DND-41 (cell line): ENCODE measurements around the gene RALGPS1.

Experiments used
- ATAC-seq: fragments of 200-7000 bp; cut with Tn5 transposase; 3 replicates; pipeline ENCODE4 v1.9.1; 2021; ENCODE audit warnings: low read depth; ENCODE audit not compliant: insufficient read depth
- DNase-seq: peaks from one replicate; pipeline ENCODE4 v3.0.0-alpha.2; 2020
- H2AFZ ChIP-seq: 2 replicates; pipeline ENCODE4 v1.6.0; 2012; ENCODE audit warnings: low read depth, low read length
- H3K27ac ChIP-seq: 2 replicates; pipeline ENCODE4 v1.5.1; 2012; ENCODE audit warnings: low read length, inconsistent platforms
- H3K27me3 ChIP-seq: fragments of 200-600 bp; sonication (generic); 2 replicates; pipeline ENCODE4 v1.6.0; 2012; ENCODE audit warnings: low read length, mild to moderate bottlenecking, inconsistent platforms; ENCODE audit not compliant: insufficient read depth, poor library complexity
- H3K36me3 ChIP-seq: 2 replicates; pipeline ENCODE4 v1.5.1; 2012; ENCODE audit warnings: low read length, inconsistent platforms; ENCODE audit not compliant: insufficient read depth
- H3K4me1 ChIP-seq: 2 replicates; pipeline ENCODE4 v1.5.1; 2012; ENCODE audit warnings: mild to moderate bottlenecking, low read length; ENCODE audit not compliant: insufficient read depth
- H3K4me2 ChIP-seq: 2 replicates; pipeline ENCODE4 v1.6.0; 2012; ENCODE audit warnings: mild to moderate bottlenecking, moderate library complexity, low read length, inconsistent platforms; ENCODE audit not compliant: insufficient read depth
- H3K4me3 ChIP-seq, 2 experiments: fragments of 200-600 bp in 1 of 2; shearing (Covaris generic) in 1 of 2; 2 replicates each; pipeline ENCODE4 v1.5.1; 2012 to 2016; ENCODE audit warnings: inconsistent platforms in 2 of 2, low read length in 2 of 2, mild to moderate bottlenecking in 2 of 2, low read depth in 1 of 2, moderate library complexity in 1 of 2
- H3K79me2 ChIP-seq: 2 replicates; pipeline ENCODE4 v1.6.0; 2012; ENCODE audit warnings: low read length, inconsistent platforms; ENCODE audit not compliant: insufficient read depth
- H3K9ac ChIP-seq: 2 replicates; pipeline ENCODE4 v1.6.0; 2012; ENCODE audit warnings: low read depth, mild to moderate bottlenecking, inconsistent platforms, low read length, moderate library complexity
- H3K9me3 ChIP-seq: 2 replicates; pipeline ENCODE4 v1.5.1; 2012; ENCODE audit warnings: low read length, moderate library complexity, mild to moderate bottlenecking, inconsistent platforms; ENCODE audit not compliant: insufficient read depth, severe bottlenecking
- H4K20me1 ChIP-seq: 2 replicates; pipeline ENCODE4 v1.6.0; 2012; ENCODE audit warnings: low read length; ENCODE audit not compliant: insufficient read depth
- CTCF ChIP-seq: IDR thresholded peaks from 2 replicates; pipeline ENCODE4 v1.5.1; 2012; ENCODE audit warnings: borderline replicate concordance, low read length, moderate library complexity, mild to moderate bottlenecking; ENCODE audit not compliant: poor library complexity, severe bottlenecking; ENCODE audit errors: extremely low read depth
- EZH2 ChIP-seq: IDR thresholded peaks from 3 replicates; pipeline ENCODE4 v1.6.1; 2012; ENCODE audit warnings: borderline replicate concordance, low read depth, mild to moderate bottlenecking, moderate library complexity, low read length, inconsistent platforms; ENCODE audit not compliant: severe bottlenecking

The RALGPS1 gene

DNA sequence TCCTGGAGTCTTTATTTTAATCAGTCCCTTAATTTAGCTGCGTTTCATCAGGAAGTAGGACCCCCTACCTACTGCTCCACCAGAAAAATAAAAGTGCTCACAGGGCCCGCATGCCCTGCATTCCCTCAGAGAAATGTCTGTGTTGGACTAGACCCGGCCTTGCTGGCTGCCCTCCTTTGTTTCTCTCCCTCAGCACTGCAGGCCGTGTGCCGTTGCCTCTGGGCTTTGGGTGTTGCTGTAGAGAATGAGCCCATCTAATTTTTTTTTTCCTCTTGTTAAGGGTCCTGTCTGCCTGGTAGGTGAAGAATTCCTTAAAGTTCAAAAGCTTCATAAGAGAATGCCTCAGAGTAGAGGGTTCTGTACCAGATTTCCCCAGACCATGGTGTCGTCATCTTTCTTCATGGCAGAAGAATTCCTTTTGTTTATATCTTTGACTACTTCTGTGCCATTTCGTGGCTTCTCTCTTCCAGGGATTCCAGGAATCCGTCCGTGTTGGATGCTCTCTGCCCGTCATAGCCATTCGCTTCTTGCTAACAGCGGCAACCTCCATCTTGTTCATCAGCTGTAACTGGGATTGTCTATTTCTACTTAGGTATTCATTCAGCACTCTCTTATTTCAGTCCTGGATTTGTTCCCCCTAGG, 257.6 kb downstream of the RALGPS1 start:
- H3K36me3 ChIP-seq = no peaks in the 10 kb centered on the region
- no peaks in the 10 kb centered on the region for H3K79me2 ChIP-seq
- H3K4me2 ChIP-seq = no peak overlapping the region
- DNase-seq (no peak), ATAC-seq (no peak)
- H3K9ac ChIP-seq = no peak overlapping the region
- peaks cover 10% of the 10 kb centered on the region for H4K20me1 ChIP-seq
- no peaks in the 10 kb centered on the region for H3K4me1 ChIP-seq
- H2AFZ ChIP-seq = no peak overlapping the region
- no peak for TF ChIP-seq EZH2
- no peak for TF ChIP-seq CTCF
- no peaks in the 10 kb centered on the region for H3K9me3 ChIP-seq
- H3K27ac ChIP-seq = no peak overlapping the region
- peaks cover 21% of the 10 kb centered on the region for H3K27me3 ChIP-seq
- H3K4me3 ChIP-seq = no peak overlapping the region

DNA sequence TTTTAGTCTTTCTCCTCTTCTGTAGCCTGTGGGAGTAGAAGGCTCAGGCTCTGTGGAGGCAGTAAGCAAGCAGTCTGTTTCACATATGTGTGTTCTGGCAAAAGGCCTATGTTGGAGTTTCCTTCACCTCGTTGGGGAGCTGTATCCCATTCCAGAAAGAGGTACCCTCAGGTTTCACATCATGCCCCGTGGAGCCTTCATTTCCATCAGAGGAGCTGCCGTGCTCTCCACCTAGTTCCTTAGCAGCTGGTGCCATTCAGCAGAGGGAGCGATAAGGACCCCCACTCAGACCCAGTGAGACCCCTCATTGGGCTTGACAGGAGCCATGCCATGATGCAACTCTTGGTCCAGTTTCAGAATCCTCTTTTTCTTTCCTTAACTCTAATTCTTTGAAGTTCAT, 258.5 kb downstream of the RALGPS1 start:
- no peaks in the 10 kb centered on the region for H3K4me1 ChIP-seq
- peaks cover 13% of the 10 kb centered on the region for H3K27me3 ChIP-seq
- no peak overlapping the region for H3K4me3 ChIP-seq
- no peak overlapping the region for H3K9ac ChIP-seq
- ATAC-seq (no peak), DNase-seq (no peak)
- no peak overlapping the region for H3K27ac ChIP-seq
- H3K9me3 ChIP-seq = no peaks in the 10 kb centered on the region
- H2AFZ ChIP-seq = no peak overlapping the region
- TF ChIP-seq EZH2 = no peak
- no peak for TF ChIP-seq CTCF
- no peaks in the 10 kb centered on the region for H3K79me2 ChIP-seq
- peaks cover 9% of the 10 kb centered on the region for H4K20me1 ChIP-seq
- no peaks in the 10 kb centered on the region for H3K36me3 ChIP-seq
- H3K4me2 ChIP-seq = no peak overlapping the region

DNA sequence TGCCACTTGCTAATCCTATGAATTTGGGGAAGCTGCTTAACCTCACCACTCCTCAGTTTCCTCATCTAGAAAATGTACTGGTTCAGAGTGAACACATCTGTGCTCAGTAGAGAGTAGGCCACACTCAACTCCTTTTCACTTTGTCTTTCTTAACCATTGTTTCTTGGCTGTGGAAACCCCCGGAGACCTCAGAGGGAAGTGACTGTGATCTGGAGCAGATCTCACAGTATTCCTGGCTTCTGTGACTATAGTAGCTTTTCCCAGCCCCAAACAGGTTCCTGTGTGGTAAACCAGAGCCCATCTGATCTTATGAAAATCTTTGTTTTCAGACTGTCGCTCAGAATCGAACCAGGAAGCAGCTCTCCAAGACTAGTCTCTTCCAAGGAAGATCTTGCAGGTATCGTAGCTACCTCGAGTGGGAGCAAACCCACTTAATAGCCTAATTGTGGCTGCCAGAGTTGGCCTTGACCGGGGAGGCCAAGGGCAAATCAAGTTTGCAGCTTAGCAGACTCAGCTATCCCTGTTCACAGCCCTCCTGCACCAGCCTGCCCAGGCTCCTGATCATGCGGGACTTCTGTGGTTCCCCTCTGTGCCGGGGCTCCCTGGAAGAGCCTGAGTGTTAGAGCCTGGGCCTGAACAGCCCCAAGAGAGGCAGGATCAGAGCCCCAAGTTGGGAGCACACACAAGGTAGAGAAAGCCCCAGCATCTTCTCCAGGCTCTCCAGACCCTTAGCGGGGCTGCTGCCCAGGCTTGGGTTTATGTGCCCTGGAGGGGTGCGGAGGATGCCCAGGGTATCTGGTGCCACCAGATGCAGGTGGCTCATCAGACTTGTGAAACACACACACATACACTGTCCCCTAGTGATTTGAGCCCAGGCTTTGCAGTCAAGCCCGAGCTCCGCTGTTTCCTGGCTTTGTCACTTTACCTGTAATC, 260.1 kb downstream of the RALGPS1 start:
- H3K27me3 ChIP-seq = peaks cover 13% of the 10 kb centered on the region
- H4K20me1 ChIP-seq = peaks cover 9% of the 10 kb centered on the region
- H3K4me3 ChIP-seq = no peak overlapping the region
- no peak overlapping the region for H3K27ac ChIP-seq
- H3K9ac ChIP-seq = no peak overlapping the region
- no peaks in the 10 kb centered on the region for H3K9me3 ChIP-seq
- no peaks in the 10 kb centered on the region for H3K36me3 ChIP-seq
- no peak overlapping the region for H2AFZ ChIP-seq
- H3K79me2 ChIP-seq = no peaks in the 10 kb centered on the region
- no peaks in the 10 kb centered on the region for H3K4me1 ChIP-seq
- no peak overlapping the region for H3K4me2 ChIP-seq
- no peak for ATAC-seq
- TF ChIP-seq CTCF = no peak
- no peak for TF ChIP-seq EZH2
- no peak for DNase-seq
